ENCODE results near the gene SULT4A1.

DNA sequence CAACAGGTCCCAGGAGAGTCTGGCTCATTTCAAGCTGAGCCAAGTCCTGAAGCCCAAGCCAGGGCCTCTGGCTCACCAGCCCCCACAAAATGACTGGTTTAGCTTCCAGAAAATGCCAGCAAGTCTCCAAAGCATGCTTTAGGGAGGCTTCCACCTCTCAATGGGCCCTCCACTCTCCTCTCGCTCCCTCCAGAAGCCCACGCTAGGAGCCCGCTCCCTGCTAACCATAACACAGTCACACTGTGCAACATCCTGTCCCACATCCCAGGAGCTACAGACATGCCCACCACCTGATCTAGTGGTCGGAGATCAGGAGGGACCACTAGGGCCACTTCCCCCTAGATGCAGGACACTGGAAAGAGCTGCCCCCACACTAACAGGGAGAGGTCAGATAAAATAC, 6.9 kb downstream of the SULT4A1 start:
- TF ChIP-seq REST (IDR thresholded peaks at IDR 0.05; ENCODE audit: insufficient read depth in 1 of 2, low read depth in 2 of 2, low read length in 2 of 2) (no peak), TAF1 (IDR thresholded peaks at IDR 0.05; ENCODE audit: borderline replicate concordance, insufficient read depth, low read length) (no peak), POLR2AphosphoS5 (IDR thresholded peaks at IDR 0.05; ENCODE audit: low read depth, low read length) (no peak), SIN3A (IDR thresholded peaks at IDR 0.05; ENCODE audit: borderline replicate concordance, insufficient read depth, low read length) (no peak), FOXP2 (optimal IDR thresholded peaks at IDR 0.05; ENCODE audit: borderline replicate concordance, extremely low read depth, extremely low read length, insufficient read depth) (no peak)

All from PFSK-1 (cell line).